K562 (cell line): ENCODE data around the gene SERTAD3. TPM values are rescaled to one million over a fixed set of nuclear protein-coding genes. Genes with fewer than 3 reads are reported as not detected.

Experiments used
- CHD2 ChIP-seq: IDR thresholded peaks from 2 replicates; pipeline ENCODE4 v1.6.1; 2011; ENCODE audit warnings: low read depth, low read length
- CREB1 ChIP-seq, 2 experiments: sonication (generic) in 1 of 2; formaldehyde crosslinking in 1 of 2; IDR thresholded peaks; 2 replicates each; pipeline versions ENCODE4 v1.6.1 to v1.8.0; 2012 to 2022; ENCODE audit warnings: inconsistent platforms in 1 of 2, mild to moderate bottlenecking in 1 of 2, missing genetic modification reagents in 1 of 2, moderate library complexity in 1 of 2
- E2F1 ChIP-seq: sonication (generic); formaldehyde crosslinking; IDR thresholded peaks from 2 replicates; pipeline ENCODE4 v1.8.1; 2023; ENCODE audit warnings: mild to moderate bottlenecking, missing genetic modification reagents, moderate library complexity
- E2F8 ChIP-seq: fragments of 450-650 bp; IDR thresholded peaks from 2 replicates; pipeline ENCODE4 v1.7.1; 2018; ENCODE audit warnings: mild to moderate bottlenecking, low read depth; ENCODE audit not compliant: partially characterized antibody
- FOXM1 ChIP-seq, 2 experiments: fragments of 450-650 bp in 1 of 2; sonication (generic) in 1 of 2; formaldehyde crosslinking in 1 of 2; IDR thresholded peaks; 2 replicates each; pipeline versions ENCODE4 v1.6.1 to v1.9.0; 2017 to 2022; ENCODE audit warnings: low read depth in 2 of 2, mild to moderate bottlenecking in 2 of 2, missing genetic modification reagents in 1 of 2, moderate library complexity in 1 of 2
- GABPB1 ChIP-seq: sonication (generic); formaldehyde crosslinking; IDR thresholded peaks from 2 replicates; pipeline ENCODE4 v1.8.0; 2022; ENCODE audit warnings: mild to moderate bottlenecking, missing genetic modification reagents
- MAFF ChIP-seq: IDR thresholded peaks from 2 replicates; pipeline ENCODE4 v1.6.1; 2012; ENCODE audit warnings: low read length, improper control_type of control experiment
- MEIS2 ChIP-seq: fragments of 450-650 bp; IDR thresholded peaks from 2 replicates; pipeline ENCODE4 v1.6.1; 2014; ENCODE audit warnings: mild to moderate bottlenecking; ENCODE audit not compliant: partially characterized antibody
- POLR2B ChIP-seq: fragments of 450-650 bp; IDR thresholded peaks from 2 replicates; pipeline ENCODE4 v1.6.1; 2018; ENCODE audit warnings: low read depth; ENCODE audit not compliant: partially characterized antibody
- RFX7 ChIP-seq: fragments of 250-450 bp; sonication (Bioruptor Pico); IDR thresholded peaks from 2 replicates; pipeline ENCODE4 v1.5.1; 2021; ENCODE audit warnings: mild to moderate bottlenecking
- RNF2 ChIP-seq: sonication (generic); IDR thresholded peaks from 2 replicates; pipeline ENCODE4 v1.6.1; 2016
- SIN3A ChIP-seq, 2 experiments: fragments of 150-350 bp in 1 of 2; IDR thresholded peaks; 2 replicates each; pipeline ENCODE4 v1.6.1; 2011 to 2016; ENCODE audit warnings: borderline replicate concordance in 2 of 2, low read depth in 2 of 2, low read length in 2 of 2, mild to moderate bottlenecking in 2 of 2, moderate library complexity in 2 of 2; ENCODE audit not compliant: control insufficient read depth in 1 of 2
- SRSF3 ChIP-seq: fragments of 200-400 bp; formaldehyde crosslinking; IDR thresholded peaks from 2 replicates; pipeline ENCODE4 v1.6.1; 2016; ENCODE audit warnings: mild to moderate bottlenecking, low read length, moderate library complexity; ENCODE audit not compliant: insufficient read depth
- TCF7 ChIP-seq: sonication (generic); IDR thresholded peaks from 2 replicates; pipeline ENCODE4 v1.6.1; 2016; ENCODE audit warnings: antibody characterized with exemption, borderline replicate concordance
- ZBTB17 ChIP-seq: fragments of 450-650 bp; formaldehyde crosslinking; IDR thresholded peaks from 2 replicates; pipeline ENCODE4 v1.4.0; 2020; ENCODE audit warnings: mild to moderate bottlenecking
- ZFP30 ChIP-seq: fragments of 250-450 bp; sonication (Bioruptor Pico); IDR thresholded peaks from 2 replicates; pipeline ENCODE4 v1.8.0; 2022; ENCODE audit warnings: moderate library complexity, mild to moderate bottlenecking, inconsistent platforms, borderline replicate concordance
- ZNF217 ChIP-seq: sonication (generic); formaldehyde crosslinking; IDR thresholded peaks from 2 replicates; pipeline ENCODE4 v1.8.0; 2022; ENCODE audit warnings: mild to moderate bottlenecking, missing genetic modification reagents
- ZNF408 ChIP-seq: fragments of 250-450 bp; sonication (Bioruptor Pico); IDR thresholded peaks from 2 replicates; pipeline ENCODE4 v1.4.0; 2020; ENCODE audit warnings: low read depth, mild to moderate bottlenecking, moderate library complexity
- polyA plus RNA-seq, 8 experiments: library from polyadenylated mRNA; depleted of rRNA in 4 of 8; stranded (reverse) in 5 of 8; unstranded in 3 of 8; fragments of >200 nt; fragmentation: Nextera tagmentation in 2 of 8; fragmentation: Illumina TruSeq in 1 of 8; extraction: Ambion mirVana in 2 of 8; extraction: Trizol in 1 of 8; gene quantifications; 2 replicates each; pipeline versions ENCODE4 v1.2.1 to v1.2.3, GENCODE V29; 2011 to 2014; ENCODE audit warnings: inconsistent platforms in 1 of 8, missing spikeins in 1 of 8
- total RNA-seq, 7 experiments: library from RNA; depleted of rRNA in 6 of 7; stranded (reverse); fragments of >200 nt in 6 of 7; fragmentation: Illumina TruSeq in 2 of 7; extraction: Trizol in 2 of 7; gene quantifications; 2 replicates each; pipeline versions ENCODE4 v1.2.1 to v1.2.3, GENCODE V29; 2011 to 2021; ENCODE audit warnings: low replicate concordance in 1 of 7
- TF ChIP-seq, protein P1 (sequence below): fragments of 250-450 bp; sonication (Bioruptor Pico); IDR thresholded peaks from 2 replicates; pipeline ENCODE4 v1.8.0; 2022; ENCODE audit warnings: inconsistent platforms
- TF ChIP-seq, protein P2 (sequence below): fragments of 450-650 bp; formaldehyde crosslinking; IDR thresholded peaks from 2 replicates; pipeline ENCODE4 v1.4.0; 2020; ENCODE audit warnings: mild to moderate bottlenecking, moderate library complexity

The SERTAD3 gene
- total and polyA plus RNA-seq, 9 of the 15 experiments (the other 6 are each of a cell fraction or from before 2014, with no cell fraction given): 5.4 to 28.9 (median 17.5) TPM

GRCh38 chr19:40465557-40466218 lies 21.6 kb upstream of the SERTAD3 start, which contains the start of gene BLVRB (continued):
- TF ChIP-seq RFX7 (CRISPR knock-in tag): no peak
- no peak for TF ChIP-seq SRSF3
- peak; percentile 100 for TF ChIP-seq MEIS2
- TF ChIP-seq SIN3A (IDR thresholded peaks at IDR 0.05; ENCODE audit: borderline replicate concordance in 2 of 2, control insufficient read depth in 1 of 2, low read depth in 2 of 2, low read length in 2 of 2): no peak; a peak in 1 of 4 replicates
- TF ChIP-seq E2F8: no peak
- TF ChIP-seq MAFF: no peak
- peak; percentile 6; the same call in 1 of the 2 replicates for TF ChIP-seq TCF7
- TF ChIP-seq ZNF408 (CRISPR knock-in tag): no peak
- peak; percentile 60 for TF ChIP-seq RNF2
- no peak for TF ChIP-seq ZFP30 (CRISPR knock-in tag)
- peak; percentile 96 for TF ChIP-seq CHD2
- TF ChIP-seq GABPB1 (CRISPR knock-in tag): peak; percentile 35
- TF ChIP-seq, protein P1, sequence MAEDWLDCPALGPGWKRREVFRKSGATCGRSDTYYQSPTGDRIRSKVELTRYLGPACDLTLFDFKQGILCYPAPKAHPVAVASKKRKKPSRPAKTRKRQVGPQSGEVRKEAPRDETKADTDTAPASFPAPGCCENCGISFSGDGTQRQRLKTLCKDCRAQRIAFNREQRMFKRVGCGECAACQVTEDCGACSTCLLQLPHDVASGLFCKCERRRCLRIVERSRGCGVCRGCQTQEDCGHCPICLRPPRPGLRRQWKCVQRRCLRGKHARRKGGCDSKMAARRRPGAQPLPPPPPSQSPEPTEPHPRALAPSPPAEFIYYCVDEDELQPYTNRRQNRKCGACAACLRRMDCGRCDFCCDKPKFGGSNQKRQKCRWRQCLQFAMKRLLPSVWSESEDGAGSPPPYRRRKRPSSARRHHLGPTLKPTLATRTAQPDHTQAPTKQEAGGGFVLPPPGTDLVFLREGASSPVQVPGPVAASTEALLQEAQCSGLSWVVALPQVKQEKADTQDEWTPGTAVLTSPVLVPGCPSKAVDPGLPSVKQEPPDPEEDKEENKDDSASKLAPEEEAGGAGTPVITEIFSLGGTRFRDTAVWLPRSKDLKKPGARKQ (CRISPR knock-in tag): no peak
- TF ChIP-seq E2F1 (CRISPR knock-in tag): peak; percentile 82; the same call in 1 of the 2 replicates
- TF ChIP-seq, protein P2, sequence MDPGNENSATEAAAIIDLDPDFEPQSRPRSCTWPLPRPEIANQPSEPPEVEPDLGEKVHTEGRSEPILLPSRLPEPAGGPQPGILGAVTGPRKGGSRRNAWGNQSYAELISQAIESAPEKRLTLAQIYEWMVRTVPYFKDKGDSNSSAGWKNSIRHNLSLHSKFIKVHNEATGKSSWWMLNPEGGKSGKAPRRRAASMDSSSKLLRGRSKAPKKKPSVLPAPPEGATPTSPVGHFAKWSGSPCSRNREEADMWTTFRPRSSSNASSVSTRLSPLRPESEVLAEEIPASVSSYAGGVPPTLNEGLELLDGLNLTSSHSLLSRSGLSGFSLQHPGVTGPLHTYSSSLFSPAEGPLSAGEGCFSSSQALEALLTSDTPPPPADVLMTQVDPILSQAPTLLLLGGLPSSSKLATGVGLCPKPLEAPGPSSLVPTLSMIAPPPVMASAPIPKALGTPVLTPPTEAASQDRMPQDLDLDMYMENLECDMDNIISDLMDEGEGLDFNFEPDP (CRISPR knock-in tag): 0 out of 2 replicates have a peak, but pooled peaks have one; percentile 38
- 0 out of 2 replicates have a peak, but pooled peaks have one; percentile 13 for TF ChIP-seq ZBTB17 (CRISPR knock-in tag)
- peak; percentile 93 for TF ChIP-seq POLR2B
- no peak for TF ChIP-seq CREB1 (IDR thresholded peaks at IDR 0.05)
- TF ChIP-seq CREB1 (CRISPR knock-in tag; IDR thresholded peaks at IDR 0.05): peak; percentile 49; the same call in 1 of the 2 replicates
- no peak for TF ChIP-seq FOXM1 (IDR thresholded peaks at IDR 0.05; ENCODE audit: low read depth)
- TF ChIP-seq FOXM1 (CRISPR knock-in tag; IDR thresholded peaks at IDR 0.05; ENCODE audit: low read depth): 0 out of 2 replicates have a peak, but pooled peaks have one; percentile 40
- TF ChIP-seq ZNF217 (CRISPR knock-in tag): no peak
